ENCODE data around the gene DBNDD2. TPM values are rescaled to one million over a fixed set of nuclear protein-coding genes. Genes with fewer than 3 reads are reported as not detected.
A peak's percentile ranks its signal among the peaks of the same experiment; 100 is the strongest.

Gene DBNDD2
- total RNA-seq, 1 experiment from 2014 or later: 38.6 TPM

- no peaks in the 10 kb centered on the region for H3K27me3 ChIP-seq (replicated peaks; ENCODE audit: insufficient read depth, low read depth, low read length, poor library complexity)
- no peaks in the 10 kb centered on the region for H3K9me3 ChIP-seq (ENCODE audit: low read depth, low read length, poor library complexity, severe bottlenecking)
- CTCF ChIA-PET: interaction anchor here (0.9 kb wide), 1 partner anchor 9 kb away, joined by 3 read pairs; no protein-coding TSS in a partner anchor
- POLR2A ChIA-PET (ENCODE audit: low non-redundant PET): no interaction called here
- H3K36me3 ChIP-seq (ENCODE audit: insufficient read depth, low read length, poor library complexity, severe bottlenecking): no peaks in the 10 kb centered on the region
- no TSS peak for BruUV-seq (replicated peaks)
- H3K27ac ChIP-seq (ENCODE audit: low read depth, low read length, poor library complexity, severe bottlenecking): no peak overlapping the region
- intact Hi-C loops (cut with micrococcal nuclease; ENCODE audit: unreplicated experiment): loop anchor here (10.0 kb wide), 1 partner anchor 322 kb away; no protein-coding TSS in a partner anchor
- H3K4me1 ChIP-seq (ENCODE audit: insufficient read depth, low read length, poor library complexity, severe bottlenecking): no peaks in the 10 kb centered on the region
- no peak for DNase-seq (ENCODE audit: low spot score)
- no peak overlapping the region for H3K4me3 ChIP-seq (ENCODE audit: low read depth, low read length, poor library complexity, severe bottlenecking)
- no peak for TF ChIP-seq EZH2 (IDR thresholded peaks at IDR 0.05; ENCODE audit: borderline replicate concordance, low read depth, low read length, poor library complexity, severe bottlenecking)
- TF ChIP-seq CTCF (conservative IDR thresholded peaks at IDR 0.05; ENCODE audit: low read depth, low read length): no peak
Measured at GRCh38 chr20:45452772-45453691, 44.9 kb downstream of the DBNDD2 start.

- H3K4me3 ChIP-seq (ENCODE audit: low read depth, low read length, poor library complexity, severe bottlenecking): no peak overlapping the region
- no peaks in the 10 kb centered on the region for H3K9me3 ChIP-seq (ENCODE audit: low read depth, low read length, poor library complexity, severe bottlenecking)
Measured at GRCh38 chr20:45456632-45457031, 48.5 kb downstream of the DBNDD2 start.

GRCh38 chr20:45459606-45460005, 51.5 kb downstream of the DBNDD2 start:
- Histone ChIP-seq H3K4me1 (ENCODE audit: insufficient read depth, low read length, poor library complexity, severe bottlenecking) (no peaks in the 10 kb centered on the region), H3K27me3 (replicated peaks; ENCODE audit: insufficient read depth, low read depth, low read length, poor library complexity) (peaks cover 25% of the 10 kb centered on the region), H3K9me3 (ENCODE audit: low read depth, low read length, poor library complexity, severe bottlenecking) (no peaks in the 10 kb centered on the region), H3K4me3 (ENCODE audit: low read depth, low read length, poor library complexity, severe bottlenecking) (no peak overlapping the region), H3K27ac (ENCODE audit: low read depth, low read length, poor library complexity, severe bottlenecking) (no peak overlapping the region), H3K36me3 (ENCODE audit: insufficient read depth, low read length, poor library complexity, severe bottlenecking) (no peaks in the 10 kb centered on the region)
- TF ChIP-seq EZH2 (IDR thresholded peaks at IDR 0.05; ENCODE audit: borderline replicate concordance, low read depth, low read length, poor library complexity, severe bottlenecking) (no peak), CTCF (conservative IDR thresholded peaks at IDR 0.05; ENCODE audit: low read depth, low read length) (0 out of 2 replicates have a peak, but pooled peaks have one; percentile 26)
- peak; percentile 19 for DNase-seq (ENCODE audit: low spot score)
- BruUV-seq (replicated peaks): no TSS peak
- CTCF ChIA-PET: no interaction called here
- POLR2A ChIA-PET (ENCODE audit: low non-redundant PET): no interaction called here
- intact Hi-C loops (cut with micrococcal nuclease; ENCODE audit: unreplicated experiment): loop anchor here (10.0 kb wide), 1 partner anchor 315 kb away; no protein-coding TSS in a partner anchor

More at GRCh38 chr20:45456632-45457031, 48.5 kb downstream of the DBNDD2 start:
- Histone ChIP-seq H3K4me1 (ENCODE audit: insufficient read depth, low read length, poor library complexity, severe bottlenecking) (no peaks in the 10 kb centered on the region), H3K27ac (ENCODE audit: low read depth, low read length, poor library complexity, severe bottlenecking) (no peak overlapping the region), H3K27me3 (replicated peaks; ENCODE audit: insufficient read depth, low read depth, low read length, poor library complexity) (no peaks in the 10 kb centered on the region), H3K36me3 (ENCODE audit: insufficient read depth, low read length, poor library complexity, severe bottlenecking) (no peaks in the 10 kb centered on the region)
- peak; percentile 49 for DNase-seq (ENCODE audit: low spot score)
- intact Hi-C loops (cut with micrococcal nuclease; ENCODE audit: unreplicated experiment): loop anchor here (10.0 kb wide), 1 partner anchor 318 kb away; no protein-coding TSS in a partner anchor
- ChIA-PET POLR2A (ENCODE audit: low non-redundant PET) (no interaction called here), CTCF (no interaction called here)
- no TSS peak for BruUV-seq (replicated peaks)
- TF ChIP-seq CTCF (conservative IDR thresholded peaks at IDR 0.05; ENCODE audit: low read depth, low read length) (peak; percentile 50), EZH2 (IDR thresholded peaks at IDR 0.05; ENCODE audit: borderline replicate concordance, low read depth, low read length, poor library complexity, severe bottlenecking) (no peak)

Small RNA genes lying within 50 kb of the gene (microRNA-seq; reads per million reads assigned to microRNA genes)
- gene MIR6812: not detected

Other genes starting within 250 kb of the DBNDD2 start
- gene PI3, start 233.4 kb upstream of the DBNDD2 start, total RNA-seq (2021): not detected in 2 replicates
- 2.1 and 5.5 TPM in 2 replicates for gene SEMG1, start 201.3 kb upstream of the DBNDD2 start, total RNA-seq (2021)
- not detected in 2 replicates for gene SEMG2, start 186.9 kb upstream of the DBNDD2 start, total RNA-seq (2021)
- gene SLPI, start 153.7 kb upstream of the DBNDD2 start, total RNA-seq (2021): not detected in 2 replicates
- not detected in 2 replicates for gene RBPJL, start 101.4 kb upstream of the DBNDD2 start, total RNA-seq (2021)
- 0.28 and 0.31 TPM in 2 replicates for gene MATN4, start 100.0 kb upstream of the DBNDD2 start, total RNA-seq (2021)
- gene SDC4, start 59.9 kb upstream of the DBNDD2 start, total RNA-seq (2021): 14.8 and 16.3 TPM in 2 replicates
- gene SYS1, start 45.1 kb upstream of the DBNDD2 start, total RNA-seq (2021): 20.0 and 22.8 TPM in 2 replicates
- 0.69 TPM in 1 of 2 replicates, not detected in the other for gene TP53TG5, start 30.0 kb upstream of the DBNDD2 start, total RNA-seq (2021)
- gene PIGT, start 7.9 kb downstream of the DBNDD2 start, total RNA-seq (2021): 97.2 and 97.3 TPM in 2 replicates
- gene WFDC2, start 61.5 kb downstream of the DBNDD2 start, total RNA-seq (2021): not detected in 2 replicates
- gene SPINT3, start 107.3 kb downstream of the DBNDD2 start, total RNA-seq (2021): not detected in 2 replicates
- not detected in 2 replicates for gene WFDC6, start 131.2 kb downstream of the DBNDD2 start, total RNA-seq (2021)
- not detected in 2 replicates for gene EPPIN, start 139.1 kb downstream of the DBNDD2 start, total RNA-seq (2021)
- gene WFDC8, start 171.0 kb downstream of the DBNDD2 start, total RNA-seq (2021): not detected in 2 replicates
- not detected in 2 replicates for gene WFDC10A, start 221.4 kb downstream of the DBNDD2 start, total RNA-seq (2021)
- not detected in 2 replicates for gene WFDC9, start 223.0 kb downstream of the DBNDD2 start, total RNA-seq (2021)